Thyroid gland (tissue), 4 donors: Measurements from ENCODE around the gene PRKCE. TPM values are rescaled to one million over a fixed set of nuclear protein-coding genes. Genes with fewer than 3 reads are reported as not detected.
A peak's percentile ranks its signal among the peaks of the same experiment; 100 is the strongest.

ENCODE experiments used
- DNase-seq, 2 donors: peaks; one replicate each; pipeline ENCODE4 v3.0.0-alpha.2; 2019
- H3K27ac ChIP-seq, 3 donors: fragments of 200-600 bp; sonication (generic); 1 replicate in 2 of 3; 2 replicates in 1 of 3; pipeline ENCODE4 v1.5.1; 2016 to 2019; ENCODE audit warnings: mild to moderate bottlenecking in 1 of 3, moderate library complexity in 1 of 3
- H3K27me3 ChIP-seq: fragments of 200-600 bp; sonication (generic); one replicate; pipeline ENCODE4 v1.5.1; 2019
- H3K36me3 ChIP-seq, 2 donors: fragments of 200-600 bp; sonication (generic); one replicate each; pipeline ENCODE4 v1.5.1; 2016 to 2019
- H3K4me1 ChIP-seq, 2 donors: fragments of 200-600 bp; sonication (generic); one replicate each; pipeline ENCODE4 v1.5.1; 2017 to 2019
- H3K4me3 ChIP-seq, 3 donors: fragments of 200-600 bp; sonication (generic); replicated peaks in 1 of 3; 1 replicate in 2 of 3; 2 replicates in 1 of 3; pipeline ENCODE4 v1.5.1; 2016; ENCODE audit warnings: mild to moderate bottlenecking in 1 of 3
- H3K9me3 ChIP-seq: fragments of 200-600 bp; sonication (generic); one replicate; pipeline ENCODE4 v1.5.1; 2017
- CTCF ChIP-seq, 6 experiments: fragments of 200-600 bp in 3 of 6; fragments of 450-650 bp in 3 of 6; sonication (generic) in 3 of 6; IDR thresholded peaks; one replicate each; pipeline ENCODE4 v1.5.1; 2016 to 2019; ENCODE audit warnings: antibody characterized with exemption in 6 of 6, mild to moderate bottlenecking in 2 of 6, inconsistent platforms in 1 of 6, moderate library complexity in 1 of 6
- POLR2A ChIP-seq, 2 donors: fragments of 450-650 bp; IDR thresholded peaks; one replicate each; pipeline ENCODE4 v1.6.1; 2017; ENCODE audit warnings: antibody characterized with exemption in 2 of 2, mild to moderate bottlenecking in 2 of 2, moderate library complexity in 1 of 2
- WGBS, 2 donors: methylation state at CpG; one replicate each; pipeline ENCODE4 v1.1.5; 2017; 5-methylcytosine and 5-hydroxymethylcytosine counted together
- intact Hi-C: fragments of 100-400 bp; cut with DNase I; formaldehyde crosslinking; loops from one replicate; pipeline ENCODE4 v1.15.1; 2023
- total RNA-seq, 4 donors: library from RNA; depleted of rRNA; stranded (reverse); fragments of >200 nt; gene quantifications; one replicate each; pipeline ENCODE4 v1.2.3, GENCODE V29; 2016

PRKCE gene
- total RNA-seq, 4 donors from 2014 or later: 8.4 to 35.3 (median 15.2) TPM

GRCh38 chr2:45902781-45903375 is 251.4 kb downstream of the PRKCE start:
- intact Hi-C loops: no loop called here
- WGBS, 2 donors: 74 to 94% methylated on average over 2 of the region's 2 CpGs
- peaks cover 8 to 17% of the 10 kb centered on the region in 2 donors for H3K4me1 ChIP-seq
- no peak overlapping the region for H3K27ac ChIP-seq
- H3K9me3 ChIP-seq: no peaks in the 10 kb centered on the region
- DNase-seq: no peak
- no peaks in the 10 kb centered on the region for H3K36me3 ChIP-seq
- TF ChIP-seq POLR2A (IDR thresholded peaks at IDR 0.05) (no peak), CTCF (IDR thresholded peaks at IDR 0.05) (no peak)
- H3K4me3 ChIP-seq: no peak overlapping the region
- no peaks in the 10 kb centered on the region for H3K27me3 ChIP-seq

- no peak for DNase-seq
- intact Hi-C loops: no loop called here
- H3K4me1 ChIP-seq: peaks cover 12% of the 10 kb centered on the region in 2 donors
- H3K36me3 ChIP-seq: no peaks in the 10 kb centered on the region
- TF ChIP-seq POLR2A (IDR thresholded peaks at IDR 0.05) (no peak), CTCF (IDR thresholded peaks at IDR 0.05) (no peak)
- H3K27me3 ChIP-seq: no peaks in the 10 kb centered on the region
- WGBS, 2 donors: 80 to 85% methylated on average over 15 of the region's 15 CpGs
- no peak overlapping the region for H3K4me3 ChIP-seq
- no peak overlapping the region for H3K27ac ChIP-seq
- no peaks in the 10 kb centered on the region for H3K9me3 ChIP-seq
These were observed 252.9 kb downstream of the PRKCE start for GRCh38 chr2:45904267-45904945.

DNA sequence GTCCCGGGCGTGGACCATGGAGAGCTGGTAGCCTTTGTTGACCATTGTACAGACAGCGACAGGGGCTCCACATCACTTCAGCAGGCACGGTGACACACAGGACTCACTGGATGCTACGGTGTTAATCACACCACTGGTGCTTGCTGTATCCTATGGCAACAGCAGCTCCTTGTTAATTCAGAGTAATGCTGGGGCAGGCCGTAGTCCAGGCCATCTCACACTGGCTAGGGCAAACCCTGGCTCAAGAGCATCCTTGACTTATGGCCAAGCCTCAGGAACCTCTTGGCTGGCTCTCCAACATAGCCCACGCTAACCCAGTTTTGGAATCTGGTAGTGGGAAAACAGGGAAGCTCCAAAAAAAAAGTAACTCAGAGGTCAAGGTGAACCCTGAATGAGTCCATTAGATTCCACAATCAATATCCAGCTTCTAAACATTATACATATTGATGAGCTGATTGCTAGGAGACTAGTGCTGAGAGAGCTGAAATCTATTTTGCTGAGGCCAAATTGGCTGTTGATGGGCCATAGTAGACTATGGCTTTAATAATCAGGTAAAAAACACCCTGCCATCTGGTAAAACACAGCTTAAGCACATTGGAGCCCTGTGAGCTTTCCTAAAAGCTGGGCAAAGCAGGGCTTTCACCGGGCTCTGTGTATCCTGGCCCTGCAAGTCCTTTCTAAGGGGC is 253.6 kb downstream of the PRKCE start:
- Histone ChIP-seq H3K27ac (no peak overlapping the region), H3K36me3 (no peaks in the 10 kb centered on the region), H3K9me3 (no peaks in the 10 kb centered on the region), H3K4me1 (peaks cover 16 to 19% of the 10 kb centered on the region in 2 donors), H3K27me3 (no peaks in the 10 kb centered on the region), H3K4me3 (no peak overlapping the region)
- intact Hi-C loops: no loop called here
- 60 to 67% methylated on average over 8 of the region's 8 CpGs for WGBS, 2 donors
- no peak for TF ChIP-seq POLR2A (IDR thresholded peaks at IDR 0.05)
- no peak for TF ChIP-seq CTCF (IDR thresholded peaks at IDR 0.05)
- DNase-seq: peak; percentile 43 to 50

- DNase-seq: no peak
- H3K4me3 ChIP-seq: no peak overlapping the region
- no peak for TF ChIP-seq CTCF (IDR thresholded peaks at IDR 0.05)
- TF ChIP-seq POLR2A (IDR thresholded peaks at IDR 0.05): no peak
- no peaks in the 10 kb centered on the region for H3K27me3 ChIP-seq
- no peaks in the 10 kb centered on the region for H3K9me3 ChIP-seq
- H3K4me1 ChIP-seq: peaks cover 21 to 24% of the 10 kb centered on the region in 2 donors
- no peaks in the 10 kb centered on the region for H3K36me3 ChIP-seq
- H3K27ac ChIP-seq: no peak overlapping the region
- 93 to 97% methylated on average over 5 of the region's 5 CpGs for WGBS, 2 donors
- intact Hi-C loops: no loop called here
These were observed 254.1 kb downstream of the PRKCE start for GRCh38 chr2:45905632-45905958.

DNA sequence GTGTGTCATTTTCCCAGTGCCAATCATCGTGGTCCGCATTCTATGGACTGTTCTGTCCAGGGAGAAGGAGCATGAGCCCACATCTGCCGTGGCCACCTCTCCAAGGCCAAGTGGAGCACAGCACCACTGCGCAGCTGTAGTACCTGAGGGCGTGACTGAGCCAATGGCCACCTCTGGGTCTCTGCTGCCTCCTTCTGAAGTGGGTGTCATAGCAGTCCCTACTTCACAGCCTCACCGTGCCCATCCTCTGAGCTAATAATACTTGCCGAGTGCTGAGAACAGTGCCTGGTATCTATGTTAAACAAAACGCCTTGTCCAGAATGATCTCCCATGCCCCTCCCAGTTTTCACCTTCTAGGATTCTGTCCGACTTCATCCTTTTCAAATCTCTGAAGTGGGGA is 256.1 kb downstream of the PRKCE start:
- no peak for TF ChIP-seq CTCF (IDR thresholded peaks at IDR 0.05)
- no peak for TF ChIP-seq POLR2A (IDR thresholded peaks at IDR 0.05)
- no peaks in the 10 kb centered on the region for H3K36me3 ChIP-seq
- H3K4me1 ChIP-seq: peaks cover 28 to 29% of the 10 kb centered on the region in 2 donors
- no peak overlapping the region for H3K27ac ChIP-seq
- WGBS, 2 donors: 93 to 94% methylated on average over 8 to 9 of the region's 9 CpGs
- no peaks in the 10 kb centered on the region for H3K9me3 ChIP-seq
- no peaks in the 10 kb centered on the region for H3K27me3 ChIP-seq
- H3K4me3 ChIP-seq: no peak overlapping the region
- intact Hi-C loops: no loop called here
- DNase-seq: no peak
